GM12878 (cell line): ENCODE results near the gene MT1H. TPM values are rescaled to one million over a fixed set of nuclear protein-coding genes. Genes with fewer than 3 reads are reported as not detected.

Source experiments
- ASH2L ChIP-seq: fragments of 300-600, 200-600 bp; sonication (generic); IDR thresholded peaks from 2 replicates; pipeline ENCODE4 v1.6.1; 2017; ENCODE audit warnings: low read depth, mild to moderate bottlenecking, borderline replicate concordance
- CBX5 ChIP-seq: sonication (generic); IDR thresholded peaks from 2 replicates; pipeline ENCODE4 v1.6.1; 2016; ENCODE audit warnings: low read depth, moderate library complexity, mild to moderate bottlenecking, inconsistent platforms
- CHD1 ChIP-seq: IDR thresholded peaks from 2 replicates; pipeline ENCODE4 v1.6.1; 2012; ENCODE audit warnings: low read depth, low read length, improper control_type of control experiment
- CREM ChIP-seq: IDR thresholded peaks from 2 replicates; pipeline ENCODE4 v1.6.1; 2014; ENCODE audit warnings: antibody characterized with exemption, low read depth
- DPF2 ChIP-seq: fragments of 450-650 bp; IDR thresholded peaks from 2 replicates; pipeline ENCODE4 v1.6.1; 2017; ENCODE audit warnings: mild to moderate bottlenecking
- EZH2 ChIP-seq: IDR thresholded peaks from 2 replicates; pipeline ENCODE4 v1.6.1; 2012; ENCODE audit warnings: low read depth, mild to moderate bottlenecking, control low read depth, inconsistent platforms, low read length, borderline replicate concordance; ENCODE audit not compliant: control insufficient read depth
- IRF3 ChIP-seq: fragments of 450-650 bp; IDR thresholded peaks from 2 replicates; pipeline ENCODE4 v1.6.1; 2014; ENCODE audit warnings: mild to moderate bottlenecking
- MYC ChIP-seq: IDR thresholded peaks from 2 replicates; pipeline ENCODE4 v1.6.1; 2011; ENCODE audit warnings: mild to moderate bottlenecking, low read length, moderate library complexity, inconsistent platforms; ENCODE audit not compliant: insufficient read depth, insufficient replicate concordance, insufficient read length, severe bottlenecking
- PRDM15 ChIP-seq: fragments of 450-650 bp; formaldehyde crosslinking; IDR thresholded peaks from 2 replicates; pipeline ENCODE4 v1.4.0; 2020; ENCODE audit warnings: mild to moderate bottlenecking, moderate library complexity
- RELA ChIP-seq: fragments of 450-650 bp; IDR thresholded peaks from 2 replicates; pipeline ENCODE4 v1.8.0; 2014; ENCODE audit warnings: borderline replicate concordance; ENCODE audit not compliant: partially characterized antibody
- RELB ChIP-seq: fragments of 450-650 bp; IDR thresholded peaks from 2 replicates; pipeline ENCODE4 v1.6.1; 2017; ENCODE audit warnings: low read depth, mild to moderate bottlenecking, moderate library complexity
- RUNX3 ChIP-seq: IDR thresholded peaks from 2 replicates; pipeline ENCODE4 v1.6.1; 2012; ENCODE audit warnings: low read length, inconsistent platforms
- SMAD1 ChIP-seq: fragments of 450-650 bp; IDR thresholded peaks from 2 replicates; pipeline ENCODE4 v1.6.1; 2018; ENCODE audit warnings: mild to moderate bottlenecking, low read depth; ENCODE audit not compliant: partially characterized antibody
- SMARCA5 ChIP-seq: fragments of 450-650 bp; IDR thresholded peaks from 2 replicates; pipeline ENCODE4 v1.6.1; 2017; ENCODE audit warnings: mild to moderate bottlenecking
- SRF ChIP-seq, 2 experiments: IDR thresholded peaks; 2 replicates each; pipeline ENCODE4 v1.6.1; 2011; ENCODE audit warnings: low read depth in 2 of 2, low read length in 2 of 2, mild to moderate bottlenecking in 1 of 2, moderate library complexity in 1 of 2
- TAF1 ChIP-seq: IDR thresholded peaks from 2 replicates; pipeline ENCODE4 v1.6.1; 2011; ENCODE audit warnings: mild to moderate bottlenecking, low read depth, low read length, borderline replicate concordance
- WRNIP1 ChIP-seq: IDR thresholded peaks from 2 replicates; pipeline ENCODE4 v1.6.1; 2011; ENCODE audit warnings: low read depth, low read length, improper control_type of control experiment, borderline replicate concordance
- YY1 ChIP-seq: IDR thresholded peaks from 2 replicates; pipeline ENCODE4 v1.6.1; 2011; ENCODE audit warnings: low read depth, mild to moderate bottlenecking, low read length
- ZNF687 ChIP-seq: fragments of 450-650 bp; IDR thresholded peaks from 2 replicates; pipeline ENCODE4 v1.6.1; 2017; ENCODE audit warnings: mild to moderate bottlenecking, moderate library complexity
- polyA plus RNA-seq, 11 experiments: library from polyadenylated mRNA; depleted of rRNA in 4 of 11; unstranded in 6 of 11; stranded (reverse) in 5 of 11; fragments of >200 nt; fragmentation: Nextera tagmentation in 4 of 11; fragmentation: Illumina TruSeq in 1 of 11; extraction: Ambion mirVana in 4 of 11; extraction: Trizol in 1 of 11; gene quantifications; 1 replicate in 1 of 11; 2 replicates in 10 of 11; pipeline versions ENCODE4 v1.2.1 to v1.2.3, GENCODE V29; 2011 to 2016; ENCODE audit warnings: inconsistent platforms in 2 of 11, missing spikeins in 2 of 11, low read depth in 1 of 11
- total RNA-seq, 4 experiments: library from RNA; depleted of rRNA in 3 of 4; stranded (reverse); fragments of >200 nt in 3 of 4; fragmentation: Illumina TruSeq in 1 of 4; extraction: Trizol in 1 of 4; gene quantifications; 2 replicates each; pipeline versions ENCODE4 v1.2.1 to v1.2.3, GENCODE V29; 2013 to 2021

Gene MT1H
- total and polyA plus RNA-seq, 10 of the 15 experiments (the other 5 are each of a cell fraction or from before 2014, with no cell fraction given), result 0.40 to 6.0 (median 1.1) TPM; not detected in 2

GRCh38 chr16:56681939-56682702 is 12.5 kb downstream of the MT1H start, which contains the start of gene MT1X (continued):
- TF ChIP-seq ZNF687 (0 out of 2 replicates have a peak, but pooled peaks have one; percentile 16), EZH2 (no peak), ASH2L (no peak), DPF2 (0 out of 2 replicates have a peak, but pooled peaks have one; percentile 40), IRF3 (no peak), CBX5 (no peak), MYC (no peak), CHD1 (no peak), PRDM15 (CRISPR knock-in tag) (no peak), RELB (no peak), RUNX3 (no peak), WRNIP1 (no peak), YY1 (0 out of 2 replicates have a peak, but pooled peaks have one; percentile 16), SMARCA5 (peak; percentile 73), RELA (no peak), CREM (no peak), TAF1 (peak; percentile 70), SMAD1 (no peak), SRF (IDR thresholded peaks at IDR 0.05; ENCODE audit: low read depth in 2 of 2, low read length in 2 of 2) (no peak)
